ENCODE data around the gene MS4A14.
"Not testable (repeated sequence)": the region's sequence is repeated elsewhere in the genome, so short reads cannot be mapped to it uniquely, and the experiment has no call there.

- TF ChIP-seq CTCF (conservative IDR thresholded peaks at IDR 0.05); EZH2 (IDR thresholded peaks at IDR 0.05; ENCODE audit: low read depth): not testable (repeated sequence)
Observed at GRCh38 chr11:60451185-60451584, 54.9 kb downstream of the MS4A14 start.
